Type B pancreatic cell (in vitro differentiated cells): Measurements from ENCODE around the gene ARAP1. TPM values are rescaled to one million over a fixed set of nuclear protein-coding genes. Genes with fewer than 3 reads are reported as not detected.

ENCODE experiments used
- DNase-seq: peaks from one replicate; pipeline ENCODE4 v3.0.0; 2021; ENCODE audit warnings: mixed read lengths; ENCODE audit not compliant: unreplicated experiment; ENCODE audit errors: extremely low spot score
- H3K27ac Mint-ChIP-seq: 2 replicates; pipeline ENCODE4 v1.8.0; 2021; ENCODE audit warnings: mild to moderate bottlenecking, mixed read lengths
- H3K27me3 Mint-ChIP-seq: 2 replicates; pipeline ENCODE4 v1.8.0; 2021; ENCODE audit warnings: mixed read lengths
- H3K36me3 Mint-ChIP-seq: 2 replicates; pipeline ENCODE4 v1.8.0; 2021; ENCODE audit warnings: mixed read lengths
- H3K4me1 Mint-ChIP-seq: one replicate; pipeline ENCODE4 v1.8.0; 2021; ENCODE audit warnings: mixed read lengths; ENCODE audit not compliant: unreplicated experiment
- H3K4me3 Mint-ChIP-seq: 2 replicates; pipeline ENCODE4 v1.8.0; 2021; ENCODE audit warnings: mild to moderate bottlenecking, mixed read lengths
- H3K9me3 Mint-ChIP-seq: 2 replicates; pipeline ENCODE4 v1.8.0; 2021; ENCODE audit warnings: mixed read lengths
- total RNA-seq: library from RNA; stranded (reverse); gene quantifications from 2 replicates; pipeline ENCODE4 v1.2.1, GENCODE V29; 2021; ENCODE audit warnings: low replicate concordance
- TF ChIP-seq, protein P1 (sequence below): fragments of 200-600 bp; sonication (generic); conservative IDR thresholded peaks from 2 replicates; pipeline ENCODE4 v1.5.0; 2021; ENCODE audit warnings: antibody characterized with exemption, mild to moderate bottlenecking

Gene ARAP1
- total RNA-seq, 1 donor from 2014 or later = 80.5 TPM

DNA sequence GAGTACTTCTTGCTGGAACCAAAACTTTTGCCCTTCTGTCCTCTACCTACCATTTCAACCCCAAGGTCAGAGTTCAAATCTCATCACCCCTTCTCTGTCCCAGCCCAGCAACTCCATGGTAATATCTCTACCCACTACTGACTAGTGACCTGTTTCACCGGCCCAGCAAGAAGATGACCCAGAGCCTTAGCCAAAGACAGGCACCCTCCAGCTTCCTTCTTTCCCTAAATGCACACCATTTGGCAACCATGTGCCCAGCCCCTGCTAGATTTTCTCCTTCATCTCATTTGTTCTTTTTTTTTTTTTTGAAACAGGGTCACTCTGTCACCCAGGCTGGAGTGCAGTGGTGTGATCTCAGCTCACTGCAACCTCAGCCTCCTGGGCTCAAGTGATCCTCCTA, 14.9 kb downstream of the ARAP1 start:
- TF ChIP-seq, protein P1, sequence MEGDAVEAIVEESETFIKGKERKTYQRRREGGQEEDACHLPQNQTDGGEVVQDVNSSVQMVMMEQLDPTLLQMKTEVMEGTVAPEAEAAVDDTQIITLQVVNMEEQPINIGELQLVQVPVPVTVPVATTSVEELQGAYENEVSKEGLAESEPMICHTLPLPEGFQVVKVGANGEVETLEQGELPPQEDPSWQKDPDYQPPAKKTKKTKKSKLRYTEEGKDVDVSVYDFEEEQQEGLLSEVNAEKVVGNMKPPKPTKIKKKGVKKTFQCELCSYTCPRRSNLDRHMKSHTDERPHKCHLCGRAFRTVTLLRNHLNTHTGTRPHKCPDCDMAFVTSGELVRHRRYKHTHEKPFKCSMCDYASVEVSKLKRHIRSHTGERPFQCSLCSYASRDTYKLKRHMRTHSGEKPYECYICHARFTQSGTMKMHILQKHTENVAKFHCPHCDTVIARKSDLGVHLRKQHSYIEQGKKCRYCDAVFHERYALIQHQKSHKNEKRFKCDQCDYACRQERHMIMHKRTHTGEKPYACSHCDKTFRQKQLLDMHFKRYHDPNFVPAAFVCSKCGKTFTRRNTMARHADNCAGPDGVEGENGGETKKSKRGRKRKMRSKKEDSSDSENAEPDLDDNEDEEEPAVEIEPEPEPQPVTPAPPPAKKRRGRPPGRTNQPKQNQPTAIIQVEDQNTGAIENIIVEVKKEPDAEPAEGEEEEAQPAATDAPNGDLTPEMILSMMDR = no peak
- Mint-ChIP-seq H3K4me3 (no peak overlapping the region), H3K27me3 (no peaks in the 10 kb centered on the region), H3K9me3 (no peaks in the 10 kb centered on the region), H3K36me3 (no peaks in the 10 kb centered on the region), H3K27ac (peak overlapping the region; percentile 97), H3K4me1 (peaks cover 41% of the 10 kb centered on the region)
- DNase-seq = no peak

DNA sequence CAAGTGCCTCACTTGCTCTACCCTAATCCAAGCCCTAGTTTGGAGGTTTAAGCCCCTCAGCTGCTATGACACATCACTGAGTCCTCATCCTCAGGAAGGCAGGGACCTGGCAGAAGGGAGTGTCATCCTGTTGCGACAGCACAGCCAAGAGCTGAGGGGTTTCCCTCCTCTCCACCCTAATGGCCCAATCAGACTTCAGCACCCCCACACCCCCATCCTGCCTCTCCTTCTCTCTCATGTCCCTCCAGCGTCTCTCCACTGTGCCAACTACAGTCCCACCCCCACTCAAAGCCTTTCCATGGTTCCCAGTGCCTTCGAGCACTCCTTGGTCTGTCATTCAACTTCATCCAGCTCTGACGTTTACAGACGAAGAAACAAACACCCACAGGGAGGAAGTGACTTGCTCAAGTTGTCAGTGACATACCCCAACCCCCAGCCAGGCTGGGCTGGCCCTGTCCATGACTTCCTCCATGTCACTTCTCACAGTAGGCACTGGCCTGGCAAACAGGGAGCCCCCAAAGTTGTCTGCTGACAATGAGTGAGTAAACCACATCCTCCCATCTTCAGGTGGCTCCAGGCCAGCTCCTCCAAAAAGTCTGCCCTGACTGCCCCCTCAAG, 15.6 kb downstream of the ARAP1 start:
- DNase-seq = no peak
- Mint-ChIP-seq H3K27me3 (no peaks in the 10 kb centered on the region), H3K4me3 (peak overlapping the region; percentile 68), H3K36me3 (no peaks in the 10 kb centered on the region), H3K27ac (peak overlapping the region; percentile 97), H3K9me3 (no peaks in the 10 kb centered on the region), H3K4me1 (peaks cover 36% of the 10 kb centered on the region)
- TF ChIP-seq, protein P1 = no peak

DNA sequence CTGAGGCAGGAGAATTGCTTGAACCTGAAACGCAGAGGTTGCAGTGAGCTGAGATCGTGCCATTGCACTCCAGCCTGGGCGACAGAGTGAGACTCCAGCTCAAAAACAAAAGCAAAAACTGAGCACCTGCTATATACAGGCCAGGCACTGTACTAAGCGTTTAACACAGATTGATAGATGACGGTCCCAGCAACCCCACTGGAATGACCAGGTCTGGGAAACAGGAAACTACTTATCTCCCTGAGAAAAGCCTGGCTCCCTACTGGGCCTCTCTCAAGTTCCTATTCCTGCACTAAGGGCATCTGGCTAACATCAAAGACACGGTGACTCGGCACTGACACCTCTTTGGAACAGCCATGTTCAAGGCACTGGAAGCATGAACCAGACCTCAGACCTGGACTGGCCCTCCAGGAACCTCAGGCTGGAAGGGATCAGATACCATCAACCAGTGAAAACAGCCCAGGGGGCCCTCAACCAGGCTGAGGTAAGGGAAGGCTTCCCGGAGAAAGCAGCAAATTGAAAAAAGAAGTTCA, 16.6 kb downstream of the ARAP1 start:
- peaks cover 5% of the 10 kb centered on the region for H3K9me3 Mint-ChIP-seq
- H3K36me3 Mint-ChIP-seq = peaks cover 5% of the 10 kb centered on the region
- peaks cover 26% of the 10 kb centered on the region for H3K4me1 Mint-ChIP-seq
- peak overlapping the region; percentile 85 for H3K27ac Mint-ChIP-seq
- no peaks in the 10 kb centered on the region for H3K27me3 Mint-ChIP-seq
- peak overlapping the region; percentile 36 for H3K4me3 Mint-ChIP-seq
- TF ChIP-seq, protein P1 = no peak
- no peak for DNase-seq

DNA sequence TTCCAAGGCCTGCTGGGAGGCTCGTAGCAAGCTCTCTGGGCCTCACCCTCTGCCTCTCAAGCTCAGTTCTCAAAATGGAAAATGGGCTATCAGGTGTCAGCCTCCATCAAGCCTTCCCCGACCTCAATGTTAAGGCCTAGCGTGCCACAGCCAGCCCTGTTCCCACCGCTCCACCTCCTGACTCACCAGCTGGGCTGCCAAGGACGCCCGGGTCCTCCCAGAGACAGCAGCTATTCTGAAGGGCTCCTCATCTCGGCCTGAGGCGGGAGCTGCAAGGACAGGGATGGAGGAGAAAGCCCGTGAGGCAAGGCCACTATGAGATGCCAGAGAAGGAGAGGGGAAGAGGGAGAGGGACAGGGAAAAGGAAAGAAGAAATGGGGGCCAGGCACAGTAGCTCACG, 19.9 kb downstream of the ARAP1 start:
- Mint-ChIP-seq H3K36me3 (peaks cover 5% of the 10 kb centered on the region), H3K4me3 (no peak overlapping the region), H3K27ac (no peak overlapping the region), H3K27me3 (no peaks in the 10 kb centered on the region), H3K4me1 (peaks cover 20% of the 10 kb centered on the region), H3K9me3 (peaks cover 6% of the 10 kb centered on the region)
- TF ChIP-seq, protein P1 = no peak
- no peak for DNase-seq

DNA sequence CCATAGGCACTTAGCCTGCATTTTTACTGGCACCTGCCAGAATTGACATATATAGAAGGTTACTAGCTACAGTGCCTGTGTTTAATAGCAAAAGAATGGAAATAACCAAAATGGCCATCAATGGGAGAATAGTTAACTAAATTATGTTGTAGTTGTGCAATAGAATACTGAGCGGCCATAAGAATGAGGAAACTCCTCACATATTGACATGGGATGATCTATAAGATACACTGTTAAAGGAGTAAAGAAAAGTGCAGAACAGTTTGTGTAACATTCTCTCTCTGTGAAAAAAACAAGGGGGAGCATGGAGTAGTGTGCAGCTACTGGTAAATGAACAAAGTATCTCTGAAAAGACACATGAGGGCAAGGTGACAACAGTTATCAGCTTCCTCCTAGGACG, 21.5 kb downstream of the ARAP1 start:
- Mint-ChIP-seq H3K4me1 (peaks cover 11% of the 10 kb centered on the region), H3K27ac (peak overlapping the region; percentile 56), H3K9me3 (peaks cover 6% of the 10 kb centered on the region), H3K36me3 (peaks cover 5% of the 10 kb centered on the region), H3K27me3 (no peaks in the 10 kb centered on the region), H3K4me3 (peak overlapping the region; percentile 66)
- DNase-seq = no peak
- TF ChIP-seq, protein P1 = no peak
